HepG2 (cell line): ENCODE measurements around the gene SRP68. TPM values are rescaled to one million over a fixed set of nuclear protein-coding genes. Genes with fewer than 3 reads are reported as not detected.

Experiments used
- ATAC-seq: fragments of 200-7000 bp; cut with Tn5 transposase; 3 replicates; pipeline ENCODE4 v1.9.1; 2020; ENCODE audit warnings: mild to moderate bottlenecking, moderate library complexity
- BruUV-seq: library from RNA; stranded (reverse); fragments of 400-500 nt; replicated peaks from 2 replicates; lab custom pipeline; 2021; lab: Mats Ljungman, UMichigan
- CTCF ChIA-PET: fragments of 300-600 bp; formaldehyde crosslinking; extraction: SDS; loops from one replicate; lab custom pipeline; 2021; ENCODE audit warnings: low total read pairs, inconsistent platforms, low intra/inter-chr PET ratio; lab: Yijun Ruan, JAX
- POLR2A ChIA-PET: fragments of 350-600 bp; sonication (Branson Sonifier 250); formaldehyde crosslinking; loops from one replicate; lab custom pipeline; 2020; ENCODE audit warnings: antibody characterized with exemption, inconsistent platforms; lab: Yijun Ruan, JAX
- DNase-seq: peaks from one replicate; pipeline ENCODE4 v3.0.0-alpha.2; 2015; ENCODE audit warnings: low spot score
- FAIRE-seq: peaks from 3 replicates; lab custom pipeline; 2011; peaks lifted over from hg19 to GRCh38; lab: Jason Lieb, UNC
- H2AFZ ChIP-seq: one replicate; pipeline ENCODE4 v1.6.1; 2011; ENCODE audit warnings: low read length, inconsistent platforms
- H3K27ac ChIP-seq: fragments of 300-600 bp; 3 replicates; pipeline ENCODE4 v1.8.0; 2011; ENCODE audit warnings: mixed run types, mild to moderate bottlenecking, mixed read lengths, low read length, inconsistent platforms; ENCODE audit not compliant: insufficient read depth; ENCODE audit errors: extremely low read length
- H3K27me3 ChIP-seq, 2 experiments: fragments of 200-600 bp in 1 of 2; 2 replicates in 1 of 2; 3 replicates in 1 of 2; pipeline versions ENCODE4 v1.6.0 to v1.8.0; 2011; ENCODE audit warnings: low read length in 2 of 2, mild to moderate bottlenecking in 2 of 2, moderate library complexity in 2 of 2, inconsistent platforms in 1 of 2; ENCODE audit not compliant: insufficient read depth in 2 of 2, control insufficient read depth in 1 of 2
- H3K36me3 ChIP-seq, 2 experiments: fragments of 200-600 bp in 1 of 2; replicated peaks in 1 of 2; 2 replicates in 1 of 2; 3 replicates in 1 of 2; pipeline versions ENCODE4 v1.5.1 to v1.8.0; 2011; ENCODE audit warnings: low read length in 2 of 2, inconsistent platforms in 1 of 2; ENCODE audit not compliant: insufficient read depth in 2 of 2, control insufficient read depth in 1 of 2
- H3K4me1 ChIP-seq: 2 replicates; pipeline ENCODE4 v1.5.1; 2012; ENCODE audit warnings: low read length, inconsistent platforms; ENCODE audit not compliant: insufficient read depth
- H3K4me2 ChIP-seq: 2 replicates; pipeline ENCODE4 v1.6.0; 2011; ENCODE audit warnings: low read depth, low read length, inconsistent platforms
- H3K4me3 ChIP-seq, 3 experiments: fragments of 200-600 bp in 1 of 3; sonication (generic), shearing (Covaris generic) in 1 of 3; replicated peaks in 1 of 3; 2 replicates each; pipeline ENCODE4 v1.5.1; 2011 to 2016; ENCODE audit warnings: low read length in 3 of 3, inconsistent platforms in 2 of 3, low read depth in 2 of 3, mild to moderate bottlenecking in 2 of 3, control low read depth in 1 of 3, mixed read lengths in 1 of 3; ENCODE audit not compliant: insufficient read depth in 1 of 3
- H3K79me2 ChIP-seq: one replicate; pipeline ENCODE4 v1.6.1; 2011; ENCODE audit warnings: low read length, inconsistent platforms; ENCODE audit not compliant: insufficient read depth
- H3K9ac ChIP-seq: 2 replicates; pipeline ENCODE4 v1.6.0; 2011; ENCODE audit warnings: mild to moderate bottlenecking, low read depth, low read length, inconsistent platforms; ENCODE audit not compliant: insufficient read depth
- H3K9me3 ChIP-seq: 2 replicates; pipeline ENCODE4 v1.5.1; 2012; ENCODE audit warnings: mild to moderate bottlenecking, low read length
- H4K20me1 ChIP-seq: 2 replicates; pipeline ENCODE4 v1.6.0; 2011; ENCODE audit warnings: inconsistent platforms, mild to moderate bottlenecking, low read length, moderate library complexity; ENCODE audit not compliant: insufficient read depth
- CCDC6 ChIP-seq: sonication (generic); formaldehyde crosslinking; IDR thresholded peaks from 2 replicates; pipeline ENCODE4 v1.8.1; 2022; ENCODE audit warnings: mild to moderate bottlenecking, missing genetic modification reagents, moderate library complexity
- CREB1 ChIP-seq, 2 experiments: fragments of 450-650 bp in 1 of 2; IDR thresholded peaks; 2 replicates each; pipeline ENCODE4 v1.6.1; 2016 to 2017; ENCODE audit warnings: control low read depth in 1 of 2, mild to moderate bottlenecking in 1 of 2, missing compliant biosample characterization in 1 of 2, missing genetic modification characterization in 1 of 2
- HDAC1 ChIP-seq: sonication (generic); formaldehyde crosslinking; IDR thresholded peaks from 2 replicates; pipeline ENCODE4 v1.5.1; 2020; ENCODE audit warnings: mild to moderate bottlenecking, missing genetic modification reagents
- HNRNPLL ChIP-seq: fragments of 200-400 bp; formaldehyde crosslinking; IDR thresholded peaks from 2 replicates; pipeline ENCODE4 v1.6.1; 2017; ENCODE audit warnings: mild to moderate bottlenecking, low read depth, low read length; ENCODE audit not compliant: poor library complexity, severe bottlenecking
- KAT2B ChIP-seq: fragments of 150-350 bp; IDR thresholded peaks from 2 replicates; pipeline ENCODE4 v1.6.1; 2014; ENCODE audit warnings: low read depth, low read length, borderline replicate concordance
- PHF5A ChIP-seq: IDR thresholded peaks from one replicate; pipeline ENCODE4 v1.6.1; 2018; ENCODE audit warnings: low read depth, missing genetic modification reagents; ENCODE audit not compliant: unreplicated experiment
- PRPF4 ChIP-seq: fragments of 200-400 bp; formaldehyde crosslinking; IDR thresholded peaks from 2 replicates; pipeline ENCODE4 v1.6.1; 2016; ENCODE audit warnings: low read length, low read depth; ENCODE audit not compliant: poor library complexity, severe bottlenecking
- TRIM22 ChIP-seq: fragments of 450-650 bp; IDR thresholded peaks from 2 replicates; pipeline ENCODE4 v1.6.1; 2017
- ZFP36L1 ChIP-seq: sonication (generic); formaldehyde crosslinking; IDR thresholded peaks from 2 replicates; pipeline ENCODE4 v1.8.0; 2022; ENCODE audit warnings: mild to moderate bottlenecking, missing genetic modification reagents, moderate library complexity
- ZGPAT ChIP-seq: IDR thresholded peaks from 2 replicates; pipeline ENCODE4 v1.6.1; 2016; ENCODE audit warnings: mild to moderate bottlenecking
- ZNF224 ChIP-seq: sonication (generic); formaldehyde crosslinking; IDR thresholded peaks from 2 replicates; pipeline ENCODE4 v1.5.0; 2020; ENCODE audit warnings: mild to moderate bottlenecking, missing genetic modification reagents
- ZNF597 ChIP-seq: sonication (generic); formaldehyde crosslinking; IDR thresholded peaks from 2 replicates; pipeline ENCODE4 v1.5.0; 2020; ENCODE audit warnings: missing genetic modification reagents
- ZNF614 ChIP-seq: IDR thresholded peaks from 2 replicates; pipeline ENCODE4 v1.6.1; 2018; ENCODE audit warnings: missing biosample characterization, missing genetic modification reagents, inconsistent platforms, borderline replicate concordance
- WGBS: methylation state at CpG from one replicate; pipeline ENCODE4 v1.1.6; 2017; ENCODE audit warnings: low lambda C conversion rate; 5-methylcytosine and 5-hydroxymethylcytosine counted together
- in situ Hi-C: cut with HindIII; loops from 2 replicates; pipeline ENCODE4 v1.10.0; 2017; ENCODE audit warnings: low pct_unique_long_range_greater_than_20kb; ENCODE audit not compliant: extremely low pct_ligation_motif_present
- intact Hi-C: fragments of 100-400 bp; cut with micrococcal nuclease; formaldehyde crosslinking; loops from one replicate; pipeline ENCODE4 v1.10.0; 2022; ENCODE audit not compliant: unreplicated experiment
- polyA plus RNA-seq, 8 experiments: library from polyadenylated mRNA; depleted of rRNA in 3 of 8; stranded (reverse) in 7 of 8; unstranded in 1 of 8; fragments of >200 nt; fragmentation: Illumina TruSeq in 4 of 8; extraction: Trizol in 4 of 8; gene quantifications; 2 replicates each; pipeline versions ENCODE4 v1.2.1 to v1.2.3, GENCODE V29; 2011 to 2016; ENCODE audit warnings: low read depth in 4 of 8, missing spikeins in 1 of 8, mixed read lengths in 1 of 8; ENCODE audit not compliant: insufficient read depth in 1 of 8
- total RNA-seq, 5 experiments: library from RNA; depleted of rRNA; stranded (reverse); fragments of >200 nt; fragmentation: Illumina TruSeq; extraction: Trizol; gene quantifications; 2 replicates each; pipeline ENCODE4 v1.2.3, GENCODE V29; 2016; ENCODE audit warnings: low read depth in 1 of 5
- TF ChIP-seq, protein P1 (sequence below): sonication (generic); formaldehyde crosslinking; IDR thresholded peaks from 2 replicates; pipeline ENCODE4 v1.8.0; 2022; ENCODE audit warnings: mild to moderate bottlenecking, missing genetic modification reagents, borderline replicate concordance
- TF ChIP-seq, protein P2 (sequence below): sonication (generic); formaldehyde crosslinking; IDR thresholded peaks from 2 replicates; pipeline ENCODE4 v1.5.1; 2020; ENCODE audit warnings: missing genetic modification reagents, mild to moderate bottlenecking, borderline replicate concordance

SRP68 gene
- total and polyA plus RNA-seq, 2 of the 13 experiments (the other 11 are each of a cell fraction or from before 2014, with no cell fraction given): 39.8 to 74.3 TPM

- Histone ChIP-seq H2AFZ (no peak overlapping the region), H3K27ac (peak overlapping the region; percentile 83), H3K4me2 (no peak overlapping the region), H3K4me1 (peaks cover 62% of the 10 kb centered on the region), H3K9me3 (no peaks in the 10 kb centered on the region), H3K79me2 (no peaks in the 10 kb centered on the region), H3K9ac (0 out of 2 replicates have a peak overlapping the region, but pooled peaks have one; percentile 2), H3K27me3 (no peaks in the 10 kb centered on the region), H3K36me3 (peaks cover 0 to 2% of the 10 kb centered on the region in 2 experiments; a peak in 1 of 5 replicates), H3K4me3 (no peak overlapping the region), H4K20me1 (no peaks in the 10 kb centered on the region)
- DNase-seq: no peak
- ATAC-seq: no peak
- FAIRE-seq: no peak
- in situ Hi-C loops (loop anchor here (5.0 kb wide), 2 partner anchors 48 to 98 kb away; no protein-coding TSS in a partner anchor), intact Hi-C loops (no loop called here)
- ChIA-PET POLR2A (interaction anchor here (0.6 to 14.3 kb wide), 13 partner anchors 8 to 149 kb away, joined by 3 to 481 read pairs (median 8); partner anchors contain the start of genes ACOX1, FBF1, MRPL38 and TEN1), CTCF (interaction anchor here (0.8 to 3.9 kb wide), 3 partner anchors 10 to 108 kb away, joined by 3 to 55 read pairs (median 4); partner anchors contain the start of gene MRPL38)
- BruUV-seq: no TSS peak
- WGBS: 87% methylated on average over 8 of the region's 8 CpGs
- no peak for TF ChIP-seq ZNF224 (CRISPR knock-in tag)
- no peak for TF ChIP-seq ZNF597 (CRISPR knock-in tag)
- TF ChIP-seq, protein P1, sequence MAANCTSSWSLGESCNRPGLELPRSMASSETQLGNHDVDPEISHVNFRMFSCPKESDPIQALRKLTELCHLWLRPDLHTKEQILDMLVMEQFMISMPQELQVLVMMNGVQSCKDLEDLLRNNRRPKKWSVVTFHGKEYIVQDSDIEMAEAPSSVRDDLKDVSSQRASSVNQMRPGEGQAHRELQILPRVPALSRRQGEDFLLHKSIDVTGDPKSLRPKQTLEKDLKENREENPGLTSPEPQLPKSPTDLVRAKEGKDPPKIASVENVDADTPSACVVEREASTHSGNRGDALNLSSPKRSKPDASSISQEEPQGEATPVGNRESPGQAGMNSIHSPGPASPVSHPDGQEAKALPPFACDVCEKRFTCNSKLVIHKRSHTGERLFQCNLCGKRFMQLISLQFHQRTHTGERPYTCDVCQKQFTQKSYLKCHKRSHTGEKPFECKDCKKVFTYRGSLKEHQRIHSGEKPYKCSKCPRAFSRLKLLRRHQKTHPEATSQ (CRISPR knock-in tag): no peak
- TF ChIP-seq CCDC6 (CRISPR knock-in tag): no peak
- TF ChIP-seq ZNF614 (CRISPR knock-in tag): no peak
- TF ChIP-seq PHF5A (CRISPR knock-in tag): no peak
- TF ChIP-seq CREB1 (IDR thresholded peaks at IDR 0.05): no peak
- TF ChIP-seq CREB1 (CRISPR knock-in tag; IDR thresholded peaks at IDR 0.05): no peak
- TF ChIP-seq TRIM22: no peak
- no peak for TF ChIP-seq HDAC1 (CRISPR knock-in tag)
- TF ChIP-seq KAT2B: no peak
- no peak for TF ChIP-seq PRPF4
- TF ChIP-seq HNRNPLL: no peak
- TF ChIP-seq ZFP36L1 (CRISPR knock-in tag): no peak
- no peak for TF ChIP-seq ZGPAT
- TF ChIP-seq, protein P2, sequence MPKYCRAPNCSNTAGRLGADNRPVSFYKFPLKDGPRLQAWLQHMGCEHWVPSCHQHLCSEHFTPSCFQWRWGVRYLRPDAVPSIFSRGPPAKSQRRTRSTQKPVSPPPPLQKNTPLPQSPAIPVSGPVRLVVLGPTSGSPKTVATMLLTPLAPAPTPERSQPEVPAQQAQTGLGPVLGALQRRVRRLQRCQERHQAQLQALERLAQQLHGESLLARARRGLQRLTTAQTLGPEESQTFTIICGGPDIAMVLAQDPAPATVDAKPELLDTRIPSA (CRISPR knock-in tag): no peak
Measured at GRCh38 chr17:76004750-76005262, 67.5 kb downstream of the SRP68 start.
